HG03460 (cell line): ENCODE results near the gene OSBPL2.

Experiments used
- ATAC-seq: cut with Tn5 transposase; IDR thresholded peaks from one replicate; pipeline ENCODE4 v1.9.1; 2021; ENCODE audit not compliant: unreplicated experiment

OSBPL2 gene

DNA sequence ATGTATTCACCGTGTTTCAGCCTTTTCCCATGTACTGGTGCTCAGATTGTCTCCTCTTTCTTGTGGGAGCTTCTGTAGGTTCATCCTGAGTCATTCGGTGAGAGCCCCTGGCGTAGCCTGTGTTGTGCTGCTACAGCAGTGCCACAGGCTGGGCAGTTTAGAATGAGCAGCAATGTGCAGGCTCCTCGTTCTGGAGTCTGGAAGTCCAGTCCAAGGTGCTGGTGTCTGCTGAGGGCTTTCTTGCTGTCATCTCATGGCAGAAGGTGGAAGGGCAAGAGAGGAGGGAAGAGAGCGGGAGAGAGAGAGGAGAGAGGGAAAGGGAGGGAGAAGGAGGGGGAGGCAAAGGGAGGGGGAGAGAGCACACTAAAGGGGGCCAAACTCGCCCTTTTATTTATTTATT lies 15.1 kb downstream of the OSBPL2 start:
- ATAC-seq = no peak

DNA sequence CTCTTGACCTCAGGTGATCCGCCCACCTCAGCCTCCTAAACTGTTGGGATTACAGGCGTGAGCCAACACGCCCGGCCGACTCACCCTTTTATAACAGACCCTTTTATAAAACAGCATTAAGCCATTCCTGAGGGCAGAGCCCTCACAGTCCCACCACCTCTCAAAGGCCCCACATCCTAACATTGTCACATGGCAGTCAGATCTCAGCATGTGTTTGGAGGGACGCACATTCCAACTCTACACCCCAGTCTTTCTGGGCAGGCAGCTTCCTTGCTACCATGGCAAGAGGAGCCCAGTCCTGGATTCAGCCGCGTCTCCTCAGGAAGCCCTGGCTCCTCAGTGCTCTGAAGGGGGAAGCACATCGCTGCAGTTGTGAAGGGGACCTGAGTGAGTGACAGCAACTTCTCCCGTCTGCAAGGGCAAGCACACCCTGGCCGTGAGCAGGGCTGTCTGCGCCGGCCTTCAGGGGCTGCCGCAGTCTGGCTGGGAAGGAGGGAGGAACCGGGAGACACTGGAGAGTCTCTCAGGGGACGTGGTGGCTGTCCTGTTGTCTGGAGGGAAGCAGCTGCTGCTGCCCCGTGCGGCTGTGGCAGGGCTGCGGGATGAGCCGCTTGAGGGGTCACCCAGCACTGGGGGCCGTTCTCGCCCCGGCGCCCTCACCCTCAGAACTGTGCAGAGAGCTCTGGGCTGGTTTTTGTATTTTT lies 15.9 kb downstream of the OSBPL2 start:
- ATAC-seq = no peak

DNA sequence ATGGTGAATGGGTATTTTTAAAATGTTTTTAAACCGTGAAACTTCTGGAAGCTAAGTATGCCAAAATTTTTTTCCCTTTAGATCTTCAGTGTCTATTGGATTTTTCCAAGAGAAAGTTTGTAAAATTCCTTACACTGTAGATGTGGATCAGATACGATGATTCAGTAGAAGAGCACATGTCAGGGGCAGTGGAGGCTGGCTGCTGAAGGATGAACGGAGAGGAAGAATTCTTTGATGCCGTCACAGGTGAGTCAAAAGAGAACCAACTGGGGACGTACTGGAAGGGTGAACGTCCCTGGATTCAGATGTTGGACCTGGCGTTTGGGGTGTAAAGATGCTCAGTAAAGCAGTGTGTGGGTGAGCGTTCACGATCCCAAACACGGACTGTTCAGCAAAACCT lies 17.7 kb downstream of the OSBPL2 start:
- ATAC-seq = no peak

DNA sequence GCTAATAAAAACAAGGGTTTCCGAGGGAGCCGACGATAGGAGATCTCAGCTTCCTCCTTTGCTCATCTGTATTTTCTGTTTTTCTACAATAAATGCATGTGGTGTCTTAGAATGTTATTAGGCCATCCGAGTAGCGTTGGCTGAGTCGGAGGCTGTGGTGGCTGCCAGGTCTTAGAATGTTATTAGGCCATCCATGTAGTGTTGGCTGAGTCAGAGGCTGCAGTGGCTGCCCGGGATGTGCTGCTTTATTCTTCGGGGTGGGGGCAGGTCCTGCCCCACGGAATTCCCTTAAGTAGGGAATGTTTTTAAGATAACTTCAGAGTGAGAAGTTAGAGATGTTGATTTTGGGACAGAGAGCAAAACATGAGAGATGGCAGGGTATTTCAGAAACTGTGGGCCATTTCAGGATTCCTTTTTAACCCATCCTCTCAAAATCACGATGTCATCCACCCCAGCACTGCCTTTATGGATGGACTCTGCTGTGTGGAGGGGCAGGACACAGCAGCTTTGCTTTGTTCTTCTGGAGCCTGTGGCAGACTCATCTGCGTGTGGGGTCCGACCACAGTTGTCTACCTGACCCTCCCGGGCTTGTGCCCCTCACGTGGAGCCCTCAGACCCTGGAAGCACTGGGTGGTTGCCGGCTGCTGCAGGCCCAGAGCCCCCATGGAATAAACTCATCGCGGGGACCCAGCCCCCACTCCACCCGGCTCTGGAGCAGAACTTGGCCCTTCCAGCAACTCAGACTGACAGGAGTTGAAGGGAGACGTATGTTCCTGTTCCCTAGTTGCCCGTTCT lies 20.4 kb downstream of the OSBPL2 start:
- no peak for ATAC-seq

DNA sequence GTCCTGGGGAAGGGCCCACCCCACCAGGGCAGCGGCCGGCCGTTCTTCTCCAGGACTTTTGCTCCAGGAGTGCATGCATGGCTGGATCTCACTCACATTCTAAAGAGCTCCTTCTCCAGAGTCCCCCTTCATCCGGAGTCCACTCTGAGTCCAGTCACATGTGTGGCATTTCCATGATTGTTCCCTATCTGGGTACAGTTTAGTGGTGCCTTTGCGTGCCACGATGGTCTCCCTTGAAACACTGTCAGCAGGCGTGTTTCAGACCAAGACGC lies 20.9 kb downstream of the OSBPL2 start:
- ATAC-seq = no peak

DNA sequence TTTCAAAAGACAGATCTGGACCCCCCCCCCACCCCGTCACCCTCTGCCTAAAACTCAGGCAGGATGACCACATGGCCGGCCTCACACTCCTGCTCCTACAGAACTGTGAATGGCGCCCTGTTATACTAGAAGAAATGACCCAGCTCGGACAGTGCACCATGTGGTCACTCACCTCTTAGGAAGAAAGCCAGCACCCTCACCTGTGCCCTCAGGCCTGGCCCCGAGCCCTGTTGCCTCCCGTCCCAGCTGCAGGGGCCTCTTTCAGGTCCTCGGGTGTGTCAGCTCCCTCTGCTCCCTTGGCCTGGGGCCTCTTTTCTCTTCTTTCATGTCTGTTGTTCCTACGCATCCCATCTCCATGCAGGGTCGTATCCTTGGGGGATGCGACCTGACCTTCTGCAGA lies 23.7 kb downstream of the OSBPL2 start:
- no peak for ATAC-seq

DNA sequence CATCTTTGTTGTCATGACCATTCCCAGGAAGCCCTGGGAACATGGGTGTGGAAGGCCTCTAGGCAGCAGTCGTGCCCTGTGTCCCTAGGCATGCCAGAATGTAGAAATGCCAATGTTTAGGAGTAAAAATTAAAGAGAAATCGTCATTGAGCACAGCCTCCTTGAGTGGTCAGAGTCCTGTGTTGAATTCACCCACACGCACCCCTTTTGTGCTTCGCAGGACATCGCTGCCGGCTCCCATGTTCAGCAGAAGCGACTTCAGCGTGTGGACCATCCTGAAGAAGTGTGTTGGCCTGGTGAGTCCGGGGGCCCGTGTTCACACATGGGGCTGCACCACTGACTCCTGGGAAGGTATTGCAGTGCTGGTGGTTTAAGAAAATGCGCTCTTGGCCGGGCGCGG lies 25.1 kb downstream of the OSBPL2 start:
- ATAC-seq = no peak

DNA sequence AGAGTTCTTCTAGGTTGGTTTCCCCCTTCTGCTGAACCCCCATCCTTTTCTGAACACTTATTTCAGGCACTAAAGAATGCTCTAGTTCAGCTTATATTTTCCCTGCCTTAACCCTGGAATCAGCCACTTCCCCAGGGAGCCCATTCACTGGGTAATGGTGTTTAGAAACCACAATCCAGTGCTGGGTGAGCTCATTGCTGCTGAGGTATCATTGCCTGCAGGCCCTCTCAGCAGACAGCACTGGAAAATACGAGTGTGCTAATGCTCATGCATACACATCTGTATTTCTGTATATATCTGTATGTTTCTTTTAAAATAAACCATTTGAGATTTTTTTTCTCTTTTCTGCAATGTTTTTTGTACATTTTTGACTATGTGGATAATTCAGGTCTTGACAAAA lies 27.0 kb downstream of the OSBPL2 start:
- no peak for ATAC-seq

DNA sequence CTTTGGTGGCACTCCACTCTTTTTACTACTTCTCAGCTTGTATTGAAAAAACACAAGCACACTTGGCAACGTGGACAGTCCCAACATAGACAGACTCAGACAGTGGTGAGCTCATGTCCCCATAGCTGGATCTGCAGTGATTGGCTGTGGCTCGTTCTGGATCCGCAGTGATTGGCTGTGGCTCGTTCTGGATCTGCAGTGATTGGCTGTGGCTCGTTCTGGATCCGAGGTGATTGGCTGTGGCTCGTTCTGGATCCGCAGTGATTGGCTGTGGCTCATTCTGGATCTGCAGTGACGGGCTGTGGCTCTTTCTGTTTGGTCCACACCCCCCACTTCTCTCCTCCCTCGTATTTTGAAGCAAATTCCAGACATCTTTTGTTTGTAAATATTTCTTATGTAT lies 28.0 kb downstream of the OSBPL2 start:
- no peak for ATAC-seq

DNA sequence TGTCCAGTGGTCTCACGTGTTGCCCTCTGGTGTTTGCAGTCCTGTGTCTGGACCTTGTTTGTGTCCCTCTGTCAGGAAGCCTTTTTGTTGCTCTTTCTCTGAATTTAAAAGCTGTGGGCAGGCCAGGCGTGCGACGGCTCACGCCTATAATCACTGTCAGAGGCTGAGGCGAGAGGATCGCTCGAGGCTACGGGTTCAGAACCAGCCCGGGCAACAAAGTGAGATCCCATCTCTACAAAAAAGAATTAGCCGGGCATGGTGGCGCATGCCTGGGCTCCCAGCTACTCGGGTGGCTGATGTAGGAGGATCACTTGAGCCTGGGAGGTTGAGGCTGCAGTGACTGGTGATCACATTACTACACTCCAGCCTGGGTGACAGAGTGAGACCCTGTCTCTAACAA lies 28.5 kb downstream of the OSBPL2 start:
- no peak for ATAC-seq

DNA sequence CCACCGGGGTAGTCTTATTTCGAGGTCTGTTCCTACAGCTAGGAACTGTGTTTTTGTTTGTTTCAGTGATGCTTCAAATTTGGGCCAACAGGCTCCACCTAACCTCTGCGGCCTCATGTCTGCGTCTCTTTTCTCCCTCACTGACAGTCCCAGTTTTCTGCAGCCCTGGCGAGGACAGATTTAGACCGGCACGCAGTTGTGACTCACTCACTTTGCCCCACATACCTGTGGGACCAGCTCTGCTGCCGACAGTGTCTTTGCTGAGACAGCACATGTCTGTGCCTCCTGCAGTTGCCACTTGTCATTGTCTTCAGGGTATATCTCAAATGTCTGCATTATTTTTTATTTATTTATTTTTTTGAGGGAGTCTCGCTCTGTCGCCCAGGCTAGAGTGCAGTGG lies 29.2 kb downstream of the OSBPL2 start:
- no peak for ATAC-seq

DNA sequence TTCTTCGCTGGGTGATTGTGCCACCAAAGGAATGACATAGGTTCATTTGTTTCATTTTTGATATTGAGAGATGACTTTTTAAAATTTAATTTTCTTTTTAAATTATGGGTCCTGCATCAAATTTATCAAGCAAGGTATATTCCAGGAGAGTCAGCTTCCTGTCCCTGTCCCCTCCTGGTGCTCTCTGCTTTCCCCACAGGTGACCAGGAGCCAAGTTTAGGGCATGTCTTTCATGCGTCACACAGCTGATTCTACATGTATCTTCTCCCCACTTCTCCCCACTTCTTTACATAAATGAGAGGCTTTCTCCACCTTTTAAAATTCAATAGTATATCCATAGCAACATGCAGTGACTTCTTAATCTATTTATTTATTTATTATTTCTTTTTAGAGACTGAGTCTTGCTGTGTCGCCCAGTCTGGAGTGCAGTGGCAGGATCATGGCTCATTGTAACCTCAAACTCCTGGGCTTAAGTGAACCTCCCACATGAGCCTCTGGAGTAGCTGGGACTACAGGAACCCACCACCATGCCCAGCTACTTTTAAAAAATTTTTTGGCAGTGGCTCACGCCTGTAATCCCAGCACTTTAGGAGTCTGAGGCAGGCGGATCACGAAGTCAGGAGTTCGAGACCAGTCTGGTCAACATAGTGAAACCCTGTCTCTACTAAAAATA lies 30.0 kb downstream of the OSBPL2 start:
- ATAC-seq = no peak

DNA sequence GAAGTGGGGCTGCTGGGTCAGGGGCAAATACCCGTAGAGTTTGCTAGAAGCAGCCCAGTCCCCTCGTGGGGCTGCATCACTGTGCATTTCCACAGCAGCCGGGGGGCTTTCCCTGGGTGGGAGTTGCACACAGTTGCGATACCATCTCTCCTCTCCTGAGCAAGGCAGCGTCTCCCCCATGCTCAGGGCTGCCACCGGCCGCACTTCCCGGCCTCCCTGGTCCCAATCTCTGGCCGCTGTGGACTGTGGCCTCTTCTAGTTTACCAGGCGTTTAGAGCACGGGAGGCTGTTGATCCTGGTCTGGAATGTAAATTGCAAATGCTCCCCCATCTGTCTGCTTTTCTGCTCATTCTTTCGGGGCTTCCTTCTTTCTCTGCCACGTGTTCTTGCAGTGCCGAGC lies 31.1 kb downstream of the OSBPL2 start:
- no peak for ATAC-seq

DNA sequence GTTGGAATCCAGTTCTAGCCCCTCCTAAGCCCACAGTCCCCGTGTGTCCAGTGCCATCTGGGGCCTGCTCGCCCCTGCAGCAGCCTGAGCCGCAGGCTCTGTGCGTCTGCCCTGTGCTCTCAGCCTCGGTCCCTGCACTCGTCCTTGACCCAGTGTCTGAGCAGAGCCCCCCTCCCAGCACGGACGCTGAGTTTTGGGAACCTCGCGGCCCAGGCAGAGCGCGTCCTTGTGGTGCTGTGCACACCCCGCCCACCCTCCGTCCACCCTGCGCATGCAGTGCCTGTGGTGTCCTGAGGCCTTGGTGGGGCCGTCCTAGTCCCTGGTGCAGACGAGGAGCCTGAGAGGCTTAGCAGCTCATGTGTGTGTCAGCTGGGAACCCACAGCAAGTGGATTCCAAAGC lies 31.6 kb downstream of the OSBPL2 start:
- ATAC-seq = no peak

DNA sequence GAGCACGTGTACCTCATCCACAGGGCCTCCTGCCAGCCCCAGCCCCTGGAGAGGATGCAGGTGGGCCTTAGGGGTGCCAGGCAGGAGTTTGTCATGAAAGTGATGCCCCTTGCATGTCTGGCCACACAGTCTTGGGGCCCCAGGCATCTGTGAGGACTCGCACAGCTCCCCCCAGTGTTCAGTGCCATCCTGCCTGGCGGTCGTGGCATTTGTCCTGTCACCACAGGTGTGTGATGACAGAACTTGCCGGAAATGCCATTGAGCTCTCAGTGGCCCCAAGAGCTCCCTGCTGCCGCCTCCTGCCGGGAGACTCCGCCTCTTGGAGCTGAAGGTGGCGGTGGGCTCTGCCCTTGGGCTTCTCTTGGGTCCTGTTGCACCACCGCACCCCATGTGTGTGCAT lies 33.9 kb downstream of the OSBPL2 start:
- ATAC-seq = no peak

DNA sequence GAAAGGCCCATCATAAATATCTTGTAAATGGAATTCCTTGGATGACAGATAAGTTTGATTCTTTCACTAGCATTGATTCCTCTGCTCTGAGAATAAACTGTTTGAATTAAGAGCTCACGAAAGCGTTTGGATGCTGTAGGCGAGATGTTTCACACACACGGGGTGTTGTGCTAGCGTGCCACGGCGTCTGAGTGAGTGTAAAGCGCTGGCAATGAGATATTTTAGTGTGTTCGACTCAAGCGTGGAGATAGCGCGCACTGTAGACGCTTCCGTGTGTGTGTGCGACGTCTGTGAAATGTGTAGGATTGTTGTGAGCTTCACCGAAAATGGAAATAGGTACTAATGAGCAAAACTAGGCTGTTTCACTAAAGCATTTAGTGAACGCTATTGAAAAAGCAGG lies 35.1 kb downstream of the OSBPL2 start:
- no peak for ATAC-seq

DNA sequence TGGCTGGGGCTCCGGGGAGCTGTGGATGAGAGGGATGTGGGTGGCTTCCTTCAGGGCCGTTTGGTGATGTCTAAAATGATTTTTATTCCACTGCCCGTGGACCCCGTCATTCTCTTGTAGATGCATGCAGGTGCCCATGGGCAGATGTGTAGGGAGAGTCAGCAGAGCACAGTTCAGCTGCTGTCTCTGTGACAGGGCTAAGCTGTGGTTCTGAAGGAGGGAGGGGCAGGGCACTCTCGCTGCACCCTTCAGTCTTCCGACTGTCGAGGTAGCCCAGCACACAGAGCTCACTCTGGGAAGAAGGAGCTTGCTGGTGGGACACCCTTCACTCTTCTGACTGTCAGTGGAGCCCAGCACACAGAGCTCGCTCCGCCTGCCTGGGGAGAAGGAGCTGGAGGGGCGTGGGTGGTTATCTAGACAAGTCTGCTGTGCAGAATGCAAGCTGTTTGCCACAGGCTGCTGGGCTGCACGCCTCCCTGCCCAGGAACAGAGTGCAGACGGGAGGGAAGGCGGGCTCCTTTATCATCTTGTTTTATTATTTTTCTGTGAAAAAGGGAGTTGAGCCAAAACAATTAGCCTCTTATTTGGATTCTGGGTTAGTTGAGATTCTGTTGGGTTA lies 36.1 kb downstream of the OSBPL2 start:
- no peak for ATAC-seq

DNA sequence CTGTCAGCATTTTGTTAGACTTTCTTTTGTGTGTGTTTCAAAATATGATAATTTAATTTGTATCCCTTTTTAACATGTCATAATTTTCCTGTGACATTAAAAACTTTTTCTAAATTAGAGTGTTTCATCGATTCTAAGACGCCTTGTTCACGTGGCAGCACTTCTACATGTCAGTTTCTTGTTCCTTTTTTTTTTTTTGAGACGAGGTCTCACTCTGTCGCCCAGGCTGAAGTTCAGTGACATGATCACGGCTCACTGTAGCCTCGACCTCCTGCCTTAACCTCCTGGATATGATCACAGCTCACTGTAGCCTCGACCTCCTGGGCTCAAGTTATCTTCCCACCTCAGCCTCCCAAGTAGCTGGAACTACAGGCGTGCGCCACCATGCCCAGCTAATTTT lies 36.9 kb downstream of the OSBPL2 start:
- no peak for ATAC-seq

DNA sequence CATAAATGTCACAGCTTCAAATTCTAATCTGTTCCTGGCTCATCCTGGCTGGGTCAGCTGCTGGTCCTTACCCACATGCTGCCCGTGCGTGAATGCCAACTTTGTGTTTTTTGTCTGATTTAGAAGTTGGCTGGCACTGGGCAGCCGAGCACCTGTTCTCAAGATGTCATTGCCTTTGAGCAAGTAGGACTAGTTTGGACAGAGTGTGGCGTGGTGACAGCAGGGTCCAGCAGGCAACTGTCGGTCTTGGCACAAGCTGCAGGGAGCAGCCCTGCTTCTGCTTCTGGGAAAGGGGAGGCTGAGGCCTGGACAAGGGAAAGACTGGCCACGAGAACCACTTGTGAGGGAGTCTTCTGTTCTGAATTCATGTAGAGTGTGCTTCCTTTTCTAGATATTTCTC lies 38.1 kb downstream of the OSBPL2 start:
- ATAC-seq = no peak

DNA sequence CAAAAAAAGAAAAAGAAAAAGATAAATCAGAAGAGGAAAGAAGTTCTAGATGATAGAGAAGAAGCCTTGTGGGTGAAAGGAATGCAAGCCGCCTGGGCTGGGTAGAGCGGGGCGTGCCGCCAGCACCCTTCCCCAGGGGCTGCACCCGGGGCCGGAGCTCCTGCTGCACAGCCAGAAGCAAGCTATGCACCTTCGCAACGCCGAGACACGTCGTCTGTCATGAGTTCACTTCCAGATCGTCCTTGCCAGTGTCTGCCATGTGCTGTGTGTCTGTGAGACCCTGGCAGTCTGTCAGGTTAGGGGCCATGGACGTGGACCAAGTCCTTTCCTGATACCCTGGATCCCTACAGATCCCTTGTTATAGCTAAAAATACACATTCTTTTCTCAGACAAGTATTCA lies 38.9 kb downstream of the OSBPL2 start:
- no peak for ATAC-seq

DNA sequence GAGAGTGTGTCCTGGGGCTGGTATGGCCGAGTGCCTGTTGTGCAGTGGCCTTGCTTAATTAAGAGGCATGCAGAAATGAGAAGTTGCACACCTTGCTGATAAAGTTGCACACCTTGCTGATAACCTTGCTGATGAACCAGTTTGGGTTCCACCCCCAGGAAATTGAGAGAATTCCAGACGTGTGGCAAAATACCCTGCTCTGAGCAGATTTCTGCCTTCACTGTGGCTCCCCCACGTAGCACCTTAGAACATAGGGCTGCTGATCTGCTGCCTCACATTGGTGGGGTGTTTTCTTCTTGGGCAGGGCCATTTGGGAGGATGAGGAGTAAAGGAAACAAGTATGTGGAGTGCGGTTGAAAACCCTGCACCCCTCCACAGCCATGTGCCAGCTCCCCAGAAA lies 42.0 kb downstream of the OSBPL2 start:
- no peak for ATAC-seq
